ENCODE measurements around the gene CFAP97D2. TPM values are rescaled to one million over a fixed set of nuclear protein-coding genes. Genes with fewer than 3 reads are reported as not detected.
"Not testable (repeated sequence)": the region's sequence is repeated elsewhere in the genome, so short reads cannot be mapped to it uniquely, and the experiment has no call there.

CFAP97D2 gene
- total and polyA plus RNA-seq, 12 donors = not detected

- 71 to 84% methylated on average over 3 of the region's 3 CpGs for WGBS, 2 donors
- intact Hi-C loops (cut with DNase I) = no loop called here
- DNase-seq = no peak
These were observed 5.8 kb upstream of the CFAP97D2 start for GRCh38 chr13:114173272-114173671.

GRCh38 chr13:114173745-114174144 lies 5.3 kb upstream of the CFAP97D2 start:
- H3K4me3 ChIP-seq = no peak overlapping the region
- ATAC-seq (no peak), DNase-seq (no peak)
- no peak overlapping the region for H3K27ac ChIP-seq
- intact Hi-C loops (cut with DNase I) = no loop called here
- H3K36me3 ChIP-seq = no peaks in the 10 kb centered on the region
- 65 to 73% methylated on average over 1 of the region's 1 CpG for WGBS, 2 donors
- TF ChIP-seq, protein P1, sequence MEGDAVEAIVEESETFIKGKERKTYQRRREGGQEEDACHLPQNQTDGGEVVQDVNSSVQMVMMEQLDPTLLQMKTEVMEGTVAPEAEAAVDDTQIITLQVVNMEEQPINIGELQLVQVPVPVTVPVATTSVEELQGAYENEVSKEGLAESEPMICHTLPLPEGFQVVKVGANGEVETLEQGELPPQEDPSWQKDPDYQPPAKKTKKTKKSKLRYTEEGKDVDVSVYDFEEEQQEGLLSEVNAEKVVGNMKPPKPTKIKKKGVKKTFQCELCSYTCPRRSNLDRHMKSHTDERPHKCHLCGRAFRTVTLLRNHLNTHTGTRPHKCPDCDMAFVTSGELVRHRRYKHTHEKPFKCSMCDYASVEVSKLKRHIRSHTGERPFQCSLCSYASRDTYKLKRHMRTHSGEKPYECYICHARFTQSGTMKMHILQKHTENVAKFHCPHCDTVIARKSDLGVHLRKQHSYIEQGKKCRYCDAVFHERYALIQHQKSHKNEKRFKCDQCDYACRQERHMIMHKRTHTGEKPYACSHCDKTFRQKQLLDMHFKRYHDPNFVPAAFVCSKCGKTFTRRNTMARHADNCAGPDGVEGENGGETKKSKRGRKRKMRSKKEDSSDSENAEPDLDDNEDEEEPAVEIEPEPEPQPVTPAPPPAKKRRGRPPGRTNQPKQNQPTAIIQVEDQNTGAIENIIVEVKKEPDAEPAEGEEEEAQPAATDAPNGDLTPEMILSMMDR (IDR thresholded peaks at IDR 0.05) = no peak
- H3K27me3 ChIP-seq = peaks cover 0 to 12% (median 0%) of the 10 kb centered on the region in 7 donors
- no peaks in the 10 kb centered on the region for H3K4me1 ChIP-seq
- H3K9me3 ChIP-seq = peaks cover 0 to 31% (median 19%) of the 10 kb centered on the region in 11 donors

More at GRCh38 chr13:114173272-114173671, 5.8 kb upstream of the CFAP97D2 start:
- no peaks in the 10 kb centered on the region for H3K36me3 ChIP-seq
- no peak overlapping the region for H3K4me3 ChIP-seq
- peaks cover 0 to 7% (median 0%) of the 10 kb centered on the region in 7 donors for H3K27me3 ChIP-seq
- peaks cover 0 to 31% (median 19%) of the 10 kb centered on the region in 11 donors for H3K9me3 ChIP-seq
- ATAC-seq = no peak
- H3K27ac ChIP-seq = no peak overlapping the region
- no peaks in the 10 kb centered on the region for H3K4me1 ChIP-seq
- TF ChIP-seq, protein P1 (IDR thresholded peaks at IDR 0.05) = no peak

- Histone ChIP-seq H3K4me3 (no peak overlapping the region), H3K36me3 (no peaks in the 10 kb centered on the region), H3K27ac (no peak overlapping the region), H3K27me3 (peaks cover 0 to 12% (median 0%) of the 10 kb centered on the region in 7 donors), H3K9me3 (peaks cover 0 to 31% (median 19%) of the 10 kb centered on the region in 11 donors), H3K4me1 (no peaks in the 10 kb centered on the region)
- WGBS, 2 donors = 26 to 39% methylated on average over 3 of the region's 3 CpGs
- TF ChIP-seq, protein P1 (IDR thresholded peaks at IDR 0.05) = no peak
- no peak for DNase-seq
- intact Hi-C loops (cut with DNase I) = no loop called here
- ATAC-seq = no peak
These were observed 4.5 kb upstream of the CFAP97D2 start for GRCh38 chr13:114174529-114174961.

DNA sequence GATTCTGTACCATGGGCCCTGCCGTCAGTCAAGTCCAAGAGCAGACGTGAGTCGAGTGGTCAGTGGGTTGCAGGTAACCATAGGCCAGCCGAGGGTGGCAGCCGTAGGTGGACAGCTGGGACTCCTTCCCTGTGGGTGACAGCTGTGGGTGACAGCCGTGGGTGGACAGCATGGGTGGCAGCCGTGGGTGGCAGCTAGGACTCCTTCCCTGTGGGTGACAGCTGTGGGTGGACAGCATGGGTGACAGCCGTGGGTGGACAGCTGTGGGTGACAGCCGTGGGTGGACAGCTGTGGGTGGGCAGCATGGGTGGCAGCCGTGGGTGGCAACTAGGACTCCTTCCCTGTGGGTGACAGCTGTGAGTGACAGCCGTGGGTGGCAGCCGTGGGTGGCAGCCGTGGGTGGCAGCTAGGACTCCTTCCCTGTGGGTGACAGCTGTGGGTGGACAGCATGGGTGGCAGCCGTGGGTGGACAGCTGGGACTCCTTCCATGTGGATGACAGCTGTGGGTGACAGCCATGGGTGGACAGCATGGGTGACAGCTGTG lies 2.6 kb upstream of the CFAP97D2 start:
- intact Hi-C loops (cut with DNase I); DNase-seq; ATAC-seq; H3K36me3 ChIP-seq; H3K4me1 ChIP-seq; H3K27ac ChIP-seq; H3K4me3 ChIP-seq: not testable (repeated sequence)
- Histone ChIP-seq H3K9me3 (peaks cover 0 to 31% (median 19%) of the 10 kb centered on the region in 11 donors), H3K27me3 (peaks cover 0 to 17% (median 4%) of the 10 kb centered on the region in 7 donors)
- WGBS, 2 donors = 90 to 92% methylated on average over 13 to 14 of the region's 14 CpGs
